ENCODE data around the gene MRPS23.

MRPS23 gene

DNA sequence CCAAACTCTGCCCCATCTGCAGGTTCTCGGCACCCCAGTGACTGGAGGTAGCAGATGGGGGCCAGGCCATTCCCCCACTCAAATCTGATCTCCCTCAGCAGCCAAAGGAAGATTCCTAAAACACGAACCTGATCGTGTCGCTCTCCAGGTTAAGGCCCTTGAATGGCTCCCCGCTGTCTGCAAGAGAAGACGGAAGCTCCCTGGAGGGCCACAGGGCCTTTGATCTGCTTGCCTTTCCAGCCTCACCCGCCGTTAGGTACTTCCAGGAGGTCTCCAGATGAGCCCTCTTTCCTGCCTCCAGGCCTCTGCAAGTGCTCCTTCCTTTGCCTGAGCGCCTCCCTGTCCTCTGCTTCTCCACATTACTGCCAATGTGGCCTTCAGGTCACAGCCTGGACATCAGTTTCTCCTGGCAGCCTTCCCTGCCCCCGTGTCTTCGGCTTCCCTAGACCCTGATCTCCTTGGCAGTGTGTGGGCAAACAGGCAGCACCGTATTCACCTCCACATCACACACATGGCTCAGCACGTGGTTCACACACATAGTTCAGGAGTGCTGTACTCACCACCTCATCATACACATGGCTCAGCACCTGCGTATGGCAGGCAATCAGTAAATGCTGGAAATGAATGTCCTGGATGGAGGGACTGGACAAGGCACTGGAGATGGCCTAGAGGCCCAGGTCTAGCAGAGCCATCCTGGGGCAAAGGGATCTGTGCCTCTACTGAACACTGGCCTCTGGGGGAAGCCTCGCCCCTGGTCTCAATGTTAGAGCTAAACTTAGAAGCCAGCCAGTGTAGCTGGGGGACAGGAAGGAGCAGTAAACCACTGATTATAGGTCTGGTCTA, 26.4 kb upstream of the MRPS23 start:
- FAIRE-seq, result peak; percentile 69
- no peak for TF ChIP-seq POLR2AphosphoS5 (IDR thresholded peaks at IDR 0.05; ENCODE audit: low read depth, low read length)
- TF ChIP-seq TAF1 (IDR thresholded peaks at IDR 0.05; ENCODE audit: borderline replicate concordance, low read depth, low read length), result no peak
- no peak for TF ChIP-seq POLR2A (IDR thresholded peaks at IDR 0.05; ENCODE audit: low read depth, low read length)
- no peak for DNase-seq (ENCODE audit: insufficient read length)

DNA sequence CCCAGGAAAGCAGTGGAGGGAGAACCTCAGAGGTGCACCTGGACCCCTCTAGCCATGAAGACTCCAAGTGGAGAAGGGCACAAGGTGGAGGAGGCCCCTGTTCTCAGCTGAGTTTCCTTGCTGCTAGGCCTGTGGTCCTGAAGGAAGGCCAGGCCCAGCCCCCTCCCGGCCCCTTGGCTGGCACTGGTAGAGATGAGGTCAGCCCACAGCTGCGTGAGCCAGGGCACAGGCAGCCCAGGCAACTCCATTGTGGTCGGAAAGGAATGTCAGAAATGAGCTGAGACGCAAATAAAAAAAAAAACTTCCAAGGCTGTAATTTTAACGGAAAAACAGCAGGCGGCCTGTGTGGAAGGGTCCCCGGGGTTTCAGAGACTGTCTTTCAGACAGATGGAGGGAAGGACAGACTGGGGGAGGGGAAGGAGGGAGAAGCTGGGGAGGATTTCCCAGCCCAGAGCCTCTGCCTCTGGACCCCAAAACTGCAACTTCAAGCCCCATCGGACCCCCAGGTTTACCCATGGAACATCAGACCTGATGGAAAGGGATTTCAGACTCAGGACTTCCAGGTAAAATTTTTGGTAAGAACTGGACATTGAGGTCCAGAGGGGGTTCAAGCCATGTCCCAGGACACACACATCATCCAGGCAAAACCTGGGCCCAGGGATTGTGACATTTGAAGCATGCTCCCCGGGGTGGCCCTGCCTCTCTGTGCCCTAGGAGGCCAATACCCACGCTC, 25.6 kb upstream of the MRPS23 start:
- TF ChIP-seq TAF1 (IDR thresholded peaks at IDR 0.05; ENCODE audit: borderline replicate concordance, low read depth, low read length) (no peak), POLR2AphosphoS5 (IDR thresholded peaks at IDR 0.05; ENCODE audit: low read depth, low read length) (no peak), POLR2A (IDR thresholded peaks at IDR 0.05; ENCODE audit: low read depth, low read length) (no peak)
- no peak for DNase-seq (ENCODE audit: insufficient read length)
- no peak for FAIRE-seq

DNA sequence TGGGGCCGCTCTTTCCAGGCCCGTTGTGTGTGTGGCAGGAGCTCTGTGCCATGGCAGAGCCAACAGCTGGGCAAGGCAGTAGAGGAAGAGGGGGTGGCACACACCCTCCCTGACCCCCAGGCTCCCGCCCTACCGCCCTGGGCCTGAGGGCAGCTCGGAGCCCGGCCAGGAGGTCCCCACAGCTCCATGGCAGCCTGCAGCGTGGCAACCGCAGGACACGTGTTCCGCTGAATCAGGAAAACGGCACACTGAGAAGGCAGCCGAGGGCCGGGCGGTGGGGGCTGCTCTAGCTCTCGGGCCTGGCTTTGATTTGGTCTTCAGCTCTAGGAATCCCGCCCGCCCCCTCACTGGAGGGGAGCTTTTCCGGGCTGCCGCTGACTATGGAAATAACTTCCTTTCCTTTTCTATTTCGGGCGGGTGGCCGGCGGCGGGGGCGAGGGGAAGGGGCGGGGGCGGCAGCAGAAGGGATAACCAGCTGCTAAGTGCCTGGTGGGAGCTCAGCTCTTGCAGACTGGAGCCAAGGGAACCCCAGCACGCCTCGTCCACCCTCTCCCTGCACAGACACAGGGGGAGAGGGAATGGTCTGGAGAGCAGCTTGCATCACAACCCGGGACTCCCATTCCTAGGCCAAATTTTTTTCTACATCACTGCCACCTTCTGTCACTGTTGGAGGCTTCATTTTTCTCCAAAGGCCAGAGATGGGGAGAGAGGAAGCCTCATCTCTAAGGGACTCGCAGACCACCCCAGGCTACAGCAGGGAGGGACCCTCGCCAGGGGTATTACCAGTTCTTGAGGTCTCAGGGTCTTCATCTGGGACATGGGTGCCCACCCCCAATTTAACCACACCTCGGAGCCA, 24.8 kb upstream of the MRPS23 start:
- DNase-seq (ENCODE audit: insufficient read length), result no peak
- TF ChIP-seq TAF1 (IDR thresholded peaks at IDR 0.05; ENCODE audit: borderline replicate concordance, low read depth, low read length) (no peak), POLR2AphosphoS5 (IDR thresholded peaks at IDR 0.05; ENCODE audit: low read depth, low read length) (no peak), POLR2A (IDR thresholded peaks at IDR 0.05; ENCODE audit: low read depth, low read length) (no peak)
- no peak for FAIRE-seq

DNA sequence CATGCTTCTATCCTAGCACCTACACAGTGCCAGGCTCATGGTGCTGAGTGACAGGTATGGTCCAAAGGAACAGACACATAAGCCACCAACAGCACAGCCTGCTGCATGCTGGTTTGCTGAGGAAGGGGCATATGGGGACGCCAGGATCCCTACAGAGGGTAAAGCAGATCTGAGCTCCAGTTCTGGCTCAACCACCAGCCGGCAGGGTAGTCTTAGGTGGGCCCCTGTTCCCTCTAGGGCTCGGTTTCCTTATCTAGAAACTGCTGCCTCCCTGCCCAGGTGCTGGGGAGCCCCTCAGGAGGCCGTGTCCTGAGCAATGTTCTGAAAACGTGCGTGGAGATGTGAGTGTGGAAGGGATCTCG, 24.2 kb upstream of the MRPS23 start:
- DNase-seq (ENCODE audit: insufficient read length), result no peak
- no peak for TF ChIP-seq POLR2AphosphoS5 (IDR thresholded peaks at IDR 0.05; ENCODE audit: low read depth, low read length)
- TF ChIP-seq TAF1 (IDR thresholded peaks at IDR 0.05; ENCODE audit: borderline replicate concordance, low read depth, low read length), result no peak
- TF ChIP-seq POLR2A (IDR thresholded peaks at IDR 0.05; ENCODE audit: low read depth, low read length), result no peak
- FAIRE-seq, result no peak

DNA sequence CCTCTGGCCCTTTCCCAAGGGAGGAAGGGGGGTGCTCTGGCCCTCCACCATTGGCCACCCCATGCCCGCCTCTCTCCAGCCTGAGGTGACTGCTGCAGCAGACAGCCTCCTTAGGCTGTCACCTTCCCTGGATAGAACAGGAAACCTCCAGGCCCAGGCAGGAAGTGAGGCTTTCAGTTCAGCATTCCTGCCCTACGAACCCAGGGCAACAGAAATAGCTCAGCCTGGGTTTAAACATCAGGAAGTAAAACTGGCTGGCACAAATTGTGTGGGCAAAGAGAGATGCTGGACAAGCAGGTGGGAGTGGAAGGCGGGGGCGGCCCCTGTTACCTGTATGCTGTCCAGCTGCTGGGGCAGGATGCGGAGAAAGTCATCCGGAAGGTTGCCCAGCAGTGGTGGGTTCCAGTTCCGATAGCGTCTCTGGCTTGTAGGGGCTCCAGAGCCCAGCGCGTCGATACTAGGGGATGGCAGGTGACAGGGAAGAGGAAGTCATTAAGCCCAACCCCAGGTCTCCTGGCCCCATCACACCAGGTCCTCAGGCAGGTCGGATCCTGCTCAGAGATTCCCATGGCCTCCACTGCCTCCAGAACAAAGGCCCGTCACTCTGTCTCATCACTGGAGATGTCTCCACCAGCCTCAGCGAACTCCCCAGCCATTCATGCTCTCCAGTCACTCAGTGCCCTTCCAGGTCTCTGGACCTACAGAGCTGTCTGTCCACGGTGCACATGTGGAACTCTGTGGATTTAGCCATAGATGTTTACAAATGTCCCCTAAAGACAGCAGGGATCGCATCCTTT, 23.6 kb upstream of the MRPS23 start:
- no peak for FAIRE-seq
- TF ChIP-seq POLR2AphosphoS5 (IDR thresholded peaks at IDR 0.05; ENCODE audit: low read depth, low read length), result no peak
- no peak for TF ChIP-seq TAF1 (IDR thresholded peaks at IDR 0.05; ENCODE audit: borderline replicate concordance, low read depth, low read length)
- no peak for TF ChIP-seq POLR2A (IDR thresholded peaks at IDR 0.05; ENCODE audit: low read depth, low read length)
- DNase-seq (ENCODE audit: insufficient read length), result no peak

DNA sequence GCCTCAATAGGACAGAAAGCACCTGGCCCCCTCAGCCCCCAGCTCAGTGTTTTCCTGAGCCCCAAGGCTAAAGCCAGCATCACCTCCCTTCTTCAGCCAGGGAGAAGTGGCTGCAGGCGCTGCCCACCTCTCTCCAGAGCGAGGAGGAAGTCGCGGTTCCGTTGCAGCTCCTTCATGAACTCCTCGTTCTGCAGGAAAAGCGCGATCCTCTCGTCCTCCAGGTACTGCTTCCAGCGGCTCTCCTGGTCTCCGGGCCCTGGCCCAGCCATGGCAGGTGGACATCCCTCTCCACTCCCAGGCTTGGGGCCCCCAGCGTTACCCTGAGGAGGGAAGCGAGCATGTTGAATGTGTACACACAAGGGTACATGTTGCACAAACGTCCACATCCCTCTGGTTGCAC, 22.7 kb upstream of the MRPS23 start:
- FAIRE-seq, result no peak
- no peak for DNase-seq (ENCODE audit: insufficient read length)
- no peak for TF ChIP-seq POLR2A (IDR thresholded peaks at IDR 0.05; ENCODE audit: low read depth, low read length)
- TF ChIP-seq TAF1 (IDR thresholded peaks at IDR 0.05; ENCODE audit: borderline replicate concordance, low read depth, low read length), result no peak
- TF ChIP-seq POLR2AphosphoS5 (IDR thresholded peaks at IDR 0.05; ENCODE audit: low read depth, low read length), result no peak

DNA sequence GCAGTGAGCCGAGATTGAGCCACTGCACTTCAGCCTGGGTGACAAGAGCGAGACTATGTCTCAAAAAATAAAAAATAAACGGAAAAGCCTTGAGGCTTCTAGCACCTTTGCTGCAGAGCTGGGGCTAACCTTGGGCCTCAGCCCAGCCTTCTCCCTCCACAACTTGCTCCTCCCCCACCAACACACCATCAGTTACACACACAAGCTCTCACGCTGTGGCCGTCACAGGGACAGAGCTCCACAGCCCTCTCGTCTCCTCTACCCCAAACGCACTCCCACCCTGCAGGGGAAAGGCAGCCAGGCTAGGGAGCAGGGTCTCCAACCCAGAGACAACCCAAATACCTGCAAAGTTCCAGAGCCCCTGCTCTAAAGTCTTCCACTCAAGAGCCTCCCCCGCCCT, 22.0 kb upstream of the MRPS23 start:
- DNase-seq (ENCODE audit: insufficient read length), result no peak
- TF ChIP-seq POLR2A (IDR thresholded peaks at IDR 0.05; ENCODE audit: low read depth, low read length) (no peak), TAF1 (IDR thresholded peaks at IDR 0.05; ENCODE audit: borderline replicate concordance, low read depth, low read length) (no peak), POLR2AphosphoS5 (IDR thresholded peaks at IDR 0.05; ENCODE audit: low read depth, low read length) (no peak)
- FAIRE-seq, result no peak

DNA sequence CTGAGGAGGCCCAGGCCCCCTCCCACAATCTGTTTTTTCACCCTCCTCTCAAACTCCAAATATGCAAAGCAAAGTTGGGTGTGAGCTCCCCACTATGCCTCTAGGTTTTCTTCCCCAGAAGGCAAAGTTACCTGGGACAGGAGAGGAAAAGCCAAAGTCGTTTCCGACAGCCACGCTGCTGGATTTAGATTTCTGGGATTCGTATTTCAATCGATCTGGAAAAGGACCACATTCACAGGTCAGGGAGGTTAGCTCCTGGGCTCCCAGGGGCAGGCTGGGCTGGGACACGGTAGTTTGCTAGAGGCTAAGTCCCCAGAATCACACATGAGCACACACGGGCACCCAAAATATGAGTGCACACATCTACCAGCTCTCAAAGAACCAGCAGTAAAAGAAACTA, 21.3 kb upstream of the MRPS23 start:
- DNase-seq (ENCODE audit: insufficient read length) (no peak), FAIRE-seq (no peak)
- TF ChIP-seq POLR2A (IDR thresholded peaks at IDR 0.05; ENCODE audit: low read depth, low read length) (no peak), TAF1 (IDR thresholded peaks at IDR 0.05; ENCODE audit: borderline replicate concordance, low read depth, low read length) (no peak), POLR2AphosphoS5 (IDR thresholded peaks at IDR 0.05; ENCODE audit: low read depth, low read length) (no peak)

DNA sequence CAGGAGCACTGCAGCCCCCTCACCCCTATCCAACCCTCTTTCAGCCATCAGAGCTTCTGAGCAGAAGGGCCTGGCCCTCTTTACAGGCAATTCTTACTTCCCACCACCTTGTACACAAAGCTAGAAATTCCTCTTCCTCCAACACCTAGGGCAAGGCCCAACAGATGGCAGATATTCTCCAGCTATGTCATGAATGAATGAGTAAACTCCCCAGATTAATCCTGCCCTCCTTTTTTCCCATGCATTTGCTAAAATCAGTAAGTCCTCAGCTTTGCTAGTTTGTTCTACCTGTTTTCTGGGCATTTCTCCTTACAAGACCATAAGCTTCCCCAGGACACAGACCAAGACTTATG, 20.4 kb upstream of the MRPS23 start:
- TF ChIP-seq TAF1 (IDR thresholded peaks at IDR 0.05; ENCODE audit: borderline replicate concordance, low read depth, low read length) (no peak), POLR2AphosphoS5 (IDR thresholded peaks at IDR 0.05; ENCODE audit: low read depth, low read length) (no peak), POLR2A (IDR thresholded peaks at IDR 0.05; ENCODE audit: low read depth, low read length) (no peak)
- DNase-seq (ENCODE audit: insufficient read length) (no peak), FAIRE-seq (no peak)

DNA sequence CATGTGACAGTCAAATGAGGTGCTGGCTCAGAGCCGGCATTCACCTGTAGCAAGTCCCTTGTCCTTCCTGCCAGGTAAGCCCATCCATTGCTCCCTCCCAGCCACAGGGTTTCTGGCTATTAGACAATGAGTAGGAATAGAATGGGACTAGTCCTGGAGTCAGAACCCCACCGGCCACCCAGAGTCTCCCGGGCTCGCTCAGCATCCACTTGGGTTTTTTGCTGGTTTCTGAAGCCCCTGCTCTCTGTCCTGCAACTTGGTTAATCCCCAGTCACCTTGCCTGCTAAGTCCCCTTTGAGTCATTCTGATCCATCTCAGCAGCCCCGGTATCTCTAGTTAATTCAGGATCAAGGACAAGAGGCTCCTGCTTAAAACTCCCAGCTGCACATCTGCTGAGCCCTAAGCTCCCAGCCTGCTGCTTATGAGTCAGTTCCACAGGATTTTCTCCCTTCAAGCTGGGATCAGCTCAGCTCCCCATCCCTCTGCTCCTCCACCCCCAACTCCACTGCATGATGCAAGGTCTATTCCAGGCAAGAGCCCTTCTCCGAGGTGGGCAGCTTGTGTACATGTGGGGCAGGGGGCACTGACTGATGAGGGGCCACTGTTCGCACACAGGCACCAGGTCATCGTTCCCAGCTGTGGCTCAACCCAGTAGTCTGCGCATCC, 19.9 kb upstream of the MRPS23 start:
- no peak for DNase-seq (ENCODE audit: insufficient read length)
- TF ChIP-seq POLR2AphosphoS5 (IDR thresholded peaks at IDR 0.05; ENCODE audit: low read depth, low read length) (no peak), POLR2A (IDR thresholded peaks at IDR 0.05; ENCODE audit: low read depth, low read length) (no peak), TAF1 (IDR thresholded peaks at IDR 0.05; ENCODE audit: borderline replicate concordance, low read depth, low read length) (no peak)
- peak; percentile 33 for FAIRE-seq
